H9 (cell line): Measurements from ENCODE around the gene ENDOV. TPM values are rescaled to one million over a fixed set of nuclear protein-coding genes. Genes with fewer than 3 reads are reported as not detected.
A peak's percentile ranks its signal among the peaks of the same experiment; 100 is the strongest.

Source experiments
- DNase-seq: peaks from one replicate; pipeline ENCODE4 v3.0.0-alpha.2; 2017
- H2AFZ ChIP-seq: one replicate; pipeline ENCODE4 v1.6.1; 2013; ENCODE audit warnings: mild to moderate bottlenecking, low read length, control low read depth, moderate library complexity
- H2AK5ac ChIP-seq: 2 replicates; pipeline ENCODE4 v1.6.1; 2013; ENCODE audit warnings: low read length, control low read depth, mixed read lengths; ENCODE audit not compliant: insufficient read length
- H2BK120ac ChIP-seq: one replicate; pipeline ENCODE4 v1.6.1; 2013; ENCODE audit warnings: low read depth, mild to moderate bottlenecking, low read length, control low read depth, inconsistent platforms; ENCODE audit not compliant: poor library complexity, severe bottlenecking
- H2BK12ac ChIP-seq: 2 replicates; pipeline ENCODE4 v1.6.1; 2013; ENCODE audit warnings: low read length, control low read depth, mixed read lengths, low read depth; ENCODE audit not compliant: insufficient read length
- H2BK15ac ChIP-seq: 2 replicates; pipeline ENCODE4 v1.6.1; 2013; ENCODE audit warnings: low read depth, low read length, control low read depth
- H2BK20ac ChIP-seq: one replicate; pipeline ENCODE4 v1.6.1; 2013; ENCODE audit warnings: low read depth, mild to moderate bottlenecking, low read length, control low read depth, inconsistent platforms; ENCODE audit not compliant: poor library complexity, severe bottlenecking
- H2BK5ac ChIP-seq: 2 replicates; pipeline ENCODE4 v1.6.1; 2013; ENCODE audit warnings: low read length, control low read depth, mixed read lengths; ENCODE audit not compliant: insufficient read length
- H3K14ac ChIP-seq: 2 replicates; pipeline ENCODE4 v1.6.1; 2013; ENCODE audit warnings: low read length, control low read depth; ENCODE audit not compliant: insufficient read depth
- H3K18ac ChIP-seq: 2 replicates; pipeline ENCODE4 v1.6.1; 2013; ENCODE audit warnings: low read depth, mild to moderate bottlenecking, mixed read lengths, low read length, control low read depth; ENCODE audit not compliant: insufficient read length
- H3K23ac ChIP-seq: 2 replicates; pipeline ENCODE4 v1.6.1; 2013; ENCODE audit warnings: low read length, control low read depth, mixed read lengths, low read depth; ENCODE audit not compliant: insufficient read length
- H3K23me2 ChIP-seq: 2 replicates; pipeline ENCODE4 v1.6.1; 2013; ENCODE audit warnings: low read depth, mild to moderate bottlenecking, mixed read lengths, low read length, control low read depth; ENCODE audit not compliant: insufficient read length, poor library complexity, severe bottlenecking
- H3K27ac ChIP-seq: 2 replicates; pipeline ENCODE4 v1.5.1; 2013; ENCODE audit warnings: low read length, control low read depth, mixed read lengths, low read depth; ENCODE audit not compliant: insufficient read length
- H3K27me3 ChIP-seq: 2 replicates; pipeline ENCODE4 v1.6.1; 2013; ENCODE audit warnings: low read length, control low read depth, inconsistent platforms; ENCODE audit not compliant: insufficient read depth
- H3K4ac ChIP-seq: 2 replicates; pipeline ENCODE4 v1.6.1; 2013; ENCODE audit warnings: low read depth, mild to moderate bottlenecking, control low read depth, inconsistent platforms, low read length, moderate library complexity
- H3K4me1 ChIP-seq: 2 replicates; pipeline ENCODE4 v1.6.1; 2013; ENCODE audit warnings: low read length, control low read depth, inconsistent platforms; ENCODE audit not compliant: insufficient read depth
- H3K4me2 ChIP-seq: 2 replicates; pipeline ENCODE4 v1.6.1; 2013; ENCODE audit warnings: low read length, control low read depth, mixed read lengths; ENCODE audit not compliant: insufficient read length, insufficient read depth
- H3K56ac ChIP-seq: 2 replicates; pipeline ENCODE4 v1.6.1; 2013; ENCODE audit warnings: low read depth, mild to moderate bottlenecking, mixed read lengths, low read length, control low read depth; ENCODE audit not compliant: insufficient read length
- H3K79me1 ChIP-seq: 2 replicates; pipeline ENCODE4 v1.6.1; 2013; ENCODE audit warnings: low read depth, mild to moderate bottlenecking, moderate library complexity, low read length, control low read depth, inconsistent platforms; ENCODE audit not compliant: insufficient read depth, poor library complexity, severe bottlenecking
- H3K79me2 ChIP-seq: 2 replicates; pipeline ENCODE4 v1.6.1; 2013; ENCODE audit warnings: low read length, control low read depth, inconsistent platforms; ENCODE audit not compliant: insufficient read depth
- H3K9ac ChIP-seq: 2 replicates; pipeline ENCODE4 v1.6.1; 2013; ENCODE audit warnings: low read length, control low read depth, mixed read lengths; ENCODE audit not compliant: insufficient read length; ENCODE audit errors: extremely low read depth
- H3K9me3 ChIP-seq: one replicate; pipeline ENCODE4 v1.6.1; 2013; ENCODE audit warnings: low read depth, low read length, inconsistent platforms; ENCODE audit not compliant: control insufficient read depth
- H3T11ph ChIP-seq: one replicate; pipeline ENCODE4 v1.6.1; 2013; ENCODE audit warnings: mild to moderate bottlenecking, low read length, control low read depth, inconsistent platforms
- H4K20me1 ChIP-seq: one replicate; pipeline ENCODE4 v1.6.1; 2013; ENCODE audit not compliant: control insufficient read depth, insufficient read length, insufficient read depth
- H4K5ac ChIP-seq: 2 replicates; pipeline ENCODE4 v1.6.1; 2013; ENCODE audit warnings: low read depth, mild to moderate bottlenecking, mixed read lengths, low read length, control low read depth; ENCODE audit not compliant: insufficient read length
- H4K8ac ChIP-seq: replicated peaks from 2 replicates; pipeline ENCODE4 v1.6.1; 2013; ENCODE audit warnings: low read length, control low read depth, mixed read lengths, low read depth; ENCODE audit not compliant: insufficient read length
- H4K91ac ChIP-seq: 2 replicates; pipeline ENCODE4 v1.6.1; 2013; ENCODE audit warnings: low read depth, mild to moderate bottlenecking, moderate library complexity, mixed read lengths, low read length, control low read depth; ENCODE audit not compliant: insufficient read length
- H3K27ac Mint-ChIP-seq, 3 experiments: 2 replicates in 2 of 3; 3 replicates in 1 of 3; pipeline ENCODE4 v1.8.0; 2020 to 2021; ENCODE audit warnings: mixed read lengths in 3 of 3, mild to moderate bottlenecking in 1 of 3, moderate library complexity in 1 of 3
- H3K27me3 Mint-ChIP-seq: 2 replicates; pipeline ENCODE4 v1.8.0; 2021; ENCODE audit warnings: low read depth, mild to moderate bottlenecking, moderate library complexity, mixed read lengths
- H3K36me3 Mint-ChIP-seq, 3 experiments: 2 replicates in 2 of 3; 3 replicates in 1 of 3; pipeline ENCODE4 v1.8.0; 2020 to 2021; ENCODE audit warnings: low read depth in 3 of 3, mixed read lengths in 3 of 3; ENCODE audit not compliant: insufficient read depth in 1 of 3
- H3K4me1 Mint-ChIP-seq, 2 experiments: 2 replicates each; pipeline ENCODE4 v1.8.0; 2020; ENCODE audit warnings: mixed read lengths in 2 of 2
- H3K4me3 Mint-ChIP-seq, 2 experiments: 2 replicates in 1 of 2; 3 replicates in 1 of 2; pipeline ENCODE4 v1.8.0; 2020 to 2021; ENCODE audit warnings: mild to moderate bottlenecking in 2 of 2, mixed read lengths in 2 of 2, moderate library complexity in 1 of 2
- H3K9me3 Mint-ChIP-seq, 2 experiments: 2 replicates in 1 of 2; 3 replicates in 1 of 2; pipeline ENCODE4 v1.8.0; 2020; ENCODE audit warnings: mild to moderate bottlenecking in 2 of 2, mixed read lengths in 2 of 2, moderate library complexity in 1 of 2
- CTCF ChIP-seq: fragments of 200-600 bp; sonication (generic); conservative IDR thresholded peaks from 3 replicates; pipeline ENCODE4 v1.8.0; 2021; ENCODE audit warnings: antibody characterized with exemption, mild to moderate bottlenecking
- WGBS: extraction: QIAGEN DNeasy Blood & Tissue Kit; methylation state at CpG from one replicate; pipeline ENCODE4 v1.1.7; 2013; ENCODE audit warnings: missing lambda C conversion rate, low lambda C conversion rate, mixed read lengths; ENCODE audit not compliant: insufficient read length; ENCODE audit errors: extremely low coverage; 5-methylcytosine and 5-hydroxymethylcytosine counted together
- total RNA-seq: library from RNA; stranded (reverse); gene quantifications from 2 replicates; pipeline ENCODE4 v1.2.1, GENCODE V29; 2021

Gene ENDOV
- total RNA-seq, 1 experiment from 2014 or later: 17.1 TPM

GRCh38 chr17:80424878-80425765 is 10.2 kb downstream of the ENDOV start:
- H4K8ac ChIP-seq: no peak overlapping the region
- no peaks in the 10 kb centered on the region for H3K4me1 ChIP-seq
- H3K27ac Mint-ChIP-seq: no peak overlapping the region
- peak; percentile 18; the same call in 1 of the 3 replicates for TF ChIP-seq CTCF
- H3K9ac ChIP-seq: no peak overlapping the region
- DNase-seq: no peak
- no peak overlapping the region for H2AK5ac ChIP-seq
- no peak overlapping the region for H2BK5ac ChIP-seq
- no peak overlapping the region for H3T11ph ChIP-seq
- H3K79me2 ChIP-seq: no peaks in the 10 kb centered on the region
- no peaks in the 10 kb centered on the region for H4K20me1 ChIP-seq
- no peak overlapping the region for H3K4me3 Mint-ChIP-seq
- H2BK12ac ChIP-seq: no peak overlapping the region
- H3K4ac ChIP-seq: no peak overlapping the region
- no peak overlapping the region for H3K14ac ChIP-seq
- no peak overlapping the region for H2AFZ ChIP-seq
- H3K56ac ChIP-seq: no peak overlapping the region
- no peak overlapping the region for H3K23ac ChIP-seq
- no peaks in the 10 kb centered on the region for H3K36me3 Mint-ChIP-seq
- WGBS: no CpG with 5 or more reads among the region's 27 CpGs
- H3K9me3 Mint-ChIP-seq: no peaks in the 10 kb centered on the region
- H3K18ac ChIP-seq: no peak overlapping the region
- no peak overlapping the region for H3K27ac ChIP-seq
- H3K23me2 ChIP-seq: no peaks in the 10 kb centered on the region
- no peak overlapping the region for H2BK120ac ChIP-seq
- no peak overlapping the region for H3K4me2 ChIP-seq
- peaks cover 4 to 12% of the 10 kb centered on the region in 2 experiments for H3K4me1 Mint-ChIP-seq
- no peaks in the 10 kb centered on the region for H3K27me3 ChIP-seq
- no peak overlapping the region for H2BK15ac ChIP-seq
- no peak overlapping the region for H2BK20ac ChIP-seq
- peaks cover 2% of the 10 kb centered on the region for H3K27me3 Mint-ChIP-seq
- no peak overlapping the region for H4K91ac ChIP-seq
- no peaks in the 10 kb centered on the region for H3K9me3 ChIP-seq
- H4K5ac ChIP-seq: no peak overlapping the region
- H3K79me1 ChIP-seq: no peaks in the 10 kb centered on the region
